ENCODE results near the gene TTLL5. TPM values are rescaled to one million over a fixed set of nuclear protein-coding genes. Genes with fewer than 3 reads are reported as not detected.

The TTLL5 gene
- total and polyA plus RNA-seq, 2 of the 13 experiments (the other 11 are each of a cell fraction or from before 2014, with no cell fraction given): 11.8 to 18.8 TPM

GRCh38 chr14:75752907-75753594 lies 92.0 kb downstream of the TTLL5 start (continued):
- TF ChIP-seq, protein P1, sequence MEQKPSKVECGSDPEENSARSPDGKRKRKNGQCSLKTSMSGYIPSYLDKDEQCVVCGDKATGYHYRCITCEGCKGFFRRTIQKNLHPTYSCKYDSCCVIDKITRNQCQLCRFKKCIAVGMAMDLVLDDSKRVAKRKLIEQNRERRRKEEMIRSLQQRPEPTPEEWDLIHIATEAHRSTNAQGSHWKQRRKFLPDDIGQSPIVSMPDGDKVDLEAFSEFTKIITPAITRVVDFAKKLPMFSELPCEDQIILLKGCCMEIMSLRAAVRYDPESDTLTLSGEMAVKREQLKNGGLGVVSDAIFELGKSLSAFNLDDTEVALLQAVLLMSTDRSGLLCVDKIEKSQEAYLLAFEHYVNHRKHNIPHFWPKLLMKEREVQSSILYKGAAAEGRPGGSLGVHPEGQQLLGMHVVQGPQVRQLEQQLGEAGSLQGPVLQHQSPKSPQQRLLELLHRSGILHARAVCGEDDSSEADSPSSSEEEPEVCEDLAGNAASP (CRISPR knock-in tag; IDR thresholded peaks at IDR 0.05; ENCODE audit: borderline replicate concordance): no peak
- TF ChIP-seq ZNF597 (CRISPR knock-in tag; IDR thresholded peaks at IDR 0.05): no peak
- TF ChIP-seq, protein P2, sequence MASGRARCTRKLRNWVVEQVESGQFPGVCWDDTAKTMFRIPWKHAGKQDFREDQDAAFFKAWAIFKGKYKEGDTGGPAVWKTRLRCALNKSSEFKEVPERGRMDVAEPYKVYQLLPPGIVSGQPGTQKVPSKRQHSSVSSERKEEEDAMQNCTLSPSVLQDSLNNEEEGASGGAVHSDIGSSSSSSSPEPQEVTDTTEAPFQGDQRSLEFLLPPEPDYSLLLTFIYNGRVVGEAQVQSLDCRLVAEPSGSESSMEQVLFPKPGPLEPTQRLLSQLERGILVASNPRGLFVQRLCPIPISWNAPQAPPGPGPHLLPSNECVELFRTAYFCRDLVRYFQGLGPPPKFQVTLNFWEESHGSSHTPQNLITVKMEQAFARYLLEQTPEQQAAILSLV (CRISPR knock-in tag; IDR thresholded peaks at IDR 0.05; ENCODE audit: borderline replicate concordance): no peak
- TF ChIP-seq MBNL3 (CRISPR knock-in tag; conservative IDR thresholded peaks at IDR 0.05): no peak
- no peak for TF ChIP-seq ZZZ3 (CRISPR knock-in tag; IDR thresholded peaks at IDR 0.05; ENCODE audit: borderline replicate concordance)
- TF ChIP-seq ZSCAN29 (CRISPR knock-in tag; conservative IDR thresholded peaks at IDR 0.05): no peak
- no peak for TF ChIP-seq ZNF510 (CRISPR knock-in tag; IDR thresholded peaks at IDR 0.05; ENCODE audit: low read depth)

- WGBS (ENCODE audit: low lambda C conversion rate): 97% methylated on average over 4 of the region's 4 CpGs
- FAIRE-seq (no peak), ATAC-seq (no peak), DNase-seq (ENCODE audit: low spot score) (no peak)
- TF ChIP-seq, protein P3, sequence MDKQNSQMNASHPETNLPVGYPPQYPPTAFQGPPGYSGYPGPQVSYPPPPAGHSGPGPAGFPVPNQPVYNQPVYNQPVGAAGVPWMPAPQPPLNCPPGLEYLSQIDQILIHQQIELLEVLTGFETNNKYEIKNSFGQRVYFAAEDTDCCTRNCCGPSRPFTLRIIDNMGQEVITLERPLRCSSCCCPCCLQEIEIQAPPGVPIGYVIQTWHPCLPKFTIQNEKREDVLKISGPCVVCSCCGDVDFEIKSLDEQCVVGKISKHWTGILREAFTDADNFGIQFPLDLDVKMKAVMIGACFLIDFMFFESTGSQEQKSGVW (CRISPR knock-in tag; IDR thresholded peaks at IDR 0.05; ENCODE audit: borderline replicate concordance): no peak
- TF ChIP-seq ZNF446 (CRISPR knock-in tag; IDR thresholded peaks at IDR 0.05) (no peak), TAF1 (CRISPR knock-in tag; IDR thresholded peaks at IDR 0.05) (no peak), ZNF335 (CRISPR knock-in tag; IDR thresholded peaks at IDR 0.05) (no peak), ZMYM4 (CRISPR knock-in tag; IDR thresholded peaks at IDR 0.05) (no peak), ZNF230 (CRISPR knock-in tag; IDR thresholded peaks at IDR 0.05) (no peak), MEIS2 (CRISPR knock-in tag; IDR thresholded peaks at IDR 0.05) (no peak), PCBP2 (optimal IDR thresholded peaks at IDR 0.05; ENCODE audit: low read depth, low read length, poor library complexity, severe bottlenecking) (no peak), NCOA2 (CRISPR knock-in tag; IDR thresholded peaks at IDR 0.05) (no peak), SPEN (CRISPR knock-in tag; IDR thresholded peaks at IDR 0.05; ENCODE audit: low read depth) (no peak), NFIB (CRISPR knock-in tag; IDR thresholded peaks at IDR 0.05; ENCODE audit: borderline replicate concordance) (no peak), ZNF232 (CRISPR knock-in tag; IDR thresholded peaks at IDR 0.05; ENCODE audit: borderline replicate concordance) (no peak), ZNF44 (CRISPR knock-in tag; IDR thresholded peaks at IDR 0.05) (no peak)
- Histone ChIP-seq H3K9ac (ENCODE audit: insufficient read depth, low read depth, low read length) (no peak overlapping the region), H2AFZ (ENCODE audit: low read length) (no peak overlapping the region), H3K4me2 (ENCODE audit: low read depth, low read length) (no peak overlapping the region), H3K27ac (ENCODE audit: extremely low read length, insufficient read depth, low read length) (no peak overlapping the region), H3K4me1 (ENCODE audit: insufficient read depth, low read length) (peaks cover 8% of the 10 kb centered on the region; the same call in 1 of the 2 replicates), H3K36me3 (replicated peaks in 1 of 2; ENCODE audit: control insufficient read depth in 1 of 2, insufficient read depth in 2 of 2, low read length in 2 of 2) (peaks cover 0 to 22% of the 10 kb centered on the region in 2 experiments; a peak in 4 of 5 replicates), H4K20me1 (ENCODE audit: insufficient read depth, low read length) (no peaks in the 10 kb centered on the region), H3K9me3 (ENCODE audit: low read length) (no peaks in the 10 kb centered on the region), H3K27me3 (ENCODE audit: control insufficient read depth in 1 of 2, insufficient read depth in 2 of 2, low read length in 2 of 2) (no peaks in the 10 kb centered on the region), H3K79me2 (ENCODE audit: insufficient read depth, low read length) (no peaks in the 10 kb centered on the region), H3K4me3 (replicated peaks in 1 of 3; ENCODE audit: insufficient read depth in 1 of 3, low read depth in 2 of 3, low read length in 3 of 3) (no peak overlapping the region)
- ChIA-PET CTCF (ENCODE audit: low intra/inter-chr PET ratio, low total read pairs) (no interaction called here), POLR2A (no interaction called here)
- intact Hi-C loops (cut with micrococcal nuclease; ENCODE audit: unreplicated experiment) (no loop called here), in situ Hi-C loops (cut with HindIII; ENCODE audit: extremely low pct_ligation_motif_present, low pct_unique_long_range_greater_than_20kb) (no loop called here)
- no TSS peak for BruUV-seq (replicated peaks)
These were observed 92.7 kb downstream of the TTLL5 start for GRCh38 chr14:75753696-75754095.
